K562 (cell line): ENCODE measurements around the gene PRELID3B. TPM values are rescaled to one million over a fixed set of nuclear protein-coding genes. Genes with fewer than 3 reads are reported as not detected.

ENCODE experiments used
- E2F1 ChIP-seq: sonication (generic); formaldehyde crosslinking; IDR thresholded peaks from 2 replicates; pipeline ENCODE4 v1.8.1; 2023; ENCODE audit warnings: mild to moderate bottlenecking, missing genetic modification reagents, moderate library complexity
- ELK3 ChIP-seq: fragments of 450-650 bp; formaldehyde crosslinking; IDR thresholded peaks from 2 replicates; pipeline ENCODE4 v1.4.0; 2020; ENCODE audit warnings: mild to moderate bottlenecking
- GABPA ChIP-seq: fragments of 200-800 bp; sonication (Bioruptor generic); conservative IDR thresholded peaks from 2 replicates; pipeline ENCODE4 v1.6.1; 2016; ENCODE audit warnings: low read depth, missing genetic modification characterization, missing compliant biosample characterization
- GABPB1 ChIP-seq: sonication (generic); formaldehyde crosslinking; IDR thresholded peaks from 2 replicates; pipeline ENCODE4 v1.8.0; 2022; ENCODE audit warnings: mild to moderate bottlenecking, missing genetic modification reagents
- GTF2E2 ChIP-seq: fragments of 200-800 bp; sonication (Bioruptor generic); IDR thresholded peaks from 2 replicates; pipeline ENCODE4 v1.6.1; 2016; ENCODE audit warnings: missing genetic modification characterization, missing compliant biosample characterization
- MTA3 ChIP-seq: fragments of 450-650 bp; formaldehyde crosslinking; IDR thresholded peaks from 2 replicates; pipeline ENCODE4 v1.6.1; 2017; ENCODE audit warnings: mild to moderate bottlenecking, borderline replicate concordance
- NCOA4 ChIP-seq: fragments of 450-650 bp; IDR thresholded peaks from 2 replicates; pipeline ENCODE4 v1.6.1; 2018; ENCODE audit warnings: mild to moderate bottlenecking; ENCODE audit not compliant: partially characterized antibody
- NR2C1 ChIP-seq, 2 experiments: fragments of 450-650 bp; IDR thresholded peaks; 2 replicates each; pipeline ENCODE4 v1.6.1; 2017; ENCODE audit warnings: mild to moderate bottlenecking in 2 of 2, antibody characterized with exemption in 1 of 2, inconsistent platforms in 1 of 2, missing compliant biosample characterization in 1 of 2, missing genetic modification characterization in 1 of 2
- OTX1 ChIP-seq: fragments of 450-650 bp; formaldehyde crosslinking; IDR thresholded peaks from 2 replicates; pipeline ENCODE4 v1.4.0; 2022; ENCODE audit warnings: mild to moderate bottlenecking
- PCBP2 ChIP-seq: fragments of 200-400 bp; formaldehyde crosslinking; IDR thresholded peaks from 2 replicates; pipeline ENCODE4 v1.6.1; 2018; ENCODE audit warnings: low read length, low read depth, mild to moderate bottlenecking, moderate library complexity; ENCODE audit not compliant: poor library complexity, severe bottlenecking
- RBM15 ChIP-seq: fragments of 200-400 bp; formaldehyde crosslinking; IDR thresholded peaks from 2 replicates; pipeline ENCODE4 v1.6.1; 2018; ENCODE audit warnings: mild to moderate bottlenecking, low read length, moderate library complexity; ENCODE audit not compliant: insufficient read depth
- RHOXF2B ChIP-seq: fragments of 250-450 bp; sonication (Bioruptor Pico); conservative IDR thresholded peaks from 2 replicates; pipeline ENCODE4 v1.5.1; 2021
- RUNX1 ChIP-seq: sonication (generic); IDR thresholded peaks from 2 replicates; pipeline ENCODE4 v1.6.1; 2016; ENCODE audit warnings: antibody characterized with exemption, low read depth
- SIN3A ChIP-seq, 2 experiments: fragments of 150-350 bp in 1 of 2; IDR thresholded peaks; 2 replicates each; pipeline ENCODE4 v1.6.1; 2011 to 2016; ENCODE audit warnings: borderline replicate concordance in 2 of 2, low read depth in 2 of 2, low read length in 2 of 2, mild to moderate bottlenecking in 2 of 2, moderate library complexity in 2 of 2; ENCODE audit not compliant: control insufficient read depth in 1 of 2
- TAL1 ChIP-seq: fragments of 450-650 bp; IDR thresholded peaks from 2 replicates; pipeline ENCODE4 v1.6.1; 2016; ENCODE audit warnings: mild to moderate bottlenecking
- TBP ChIP-seq: optimal IDR thresholded peaks from 2 replicates; pipeline ENCODE3; 2011; ENCODE audit warnings: low read depth, low read length, improper control_type of control experiment
- U2AF1 ChIP-seq: fragments of 200-400 bp; formaldehyde crosslinking; optimal IDR thresholded peaks from 2 replicates; pipeline ENCODE3; 2017; ENCODE audit warnings: mild to moderate bottlenecking, low read depth, low read length, moderate library complexity
- ZC3H11A ChIP-seq: IDR thresholded peaks from 2 replicates; pipeline ENCODE4 v1.6.1; 2012; ENCODE audit warnings: low read depth, low read length, improper control_type of control experiment
- ZNF133 ChIP-seq: fragments of 250-450 bp; sonication (Bioruptor Pico); IDR thresholded peaks from 2 replicates; pipeline ENCODE4 v1.4.0; 2020; ENCODE audit warnings: mild to moderate bottlenecking
- ZNF184 ChIP-seq: sonication (generic); formaldehyde crosslinking; IDR thresholded peaks from 2 replicates; pipeline ENCODE4 v1.5.0; 2020; ENCODE audit warnings: missing genetic modification reagents
- ZNF584 ChIP-seq: fragments of 200-800 bp; sonication (Bioruptor generic); IDR thresholded peaks from 2 replicates; pipeline ENCODE4 v1.6.1; 2016; ENCODE audit warnings: low read depth, mild to moderate bottlenecking, missing genetic modification characterization, missing compliant biosample characterization
- ZNF668 ChIP-seq: fragments of 250-450 bp; sonication (Bioruptor Pico); IDR thresholded peaks from 2 replicates; pipeline ENCODE4 v1.8.0; 2022; ENCODE audit warnings: mild to moderate bottlenecking, inconsistent platforms
- polyA plus RNA-seq, 8 experiments: library from polyadenylated mRNA; depleted of rRNA in 4 of 8; stranded (reverse) in 5 of 8; unstranded in 3 of 8; fragments of >200 nt; fragmentation: Nextera tagmentation in 2 of 8; fragmentation: Illumina TruSeq in 1 of 8; extraction: Ambion mirVana in 2 of 8; extraction: Trizol in 1 of 8; gene quantifications; 2 replicates each; pipeline versions ENCODE4 v1.2.1 to v1.2.3, GENCODE V29; 2011 to 2014; ENCODE audit warnings: inconsistent platforms in 1 of 8, missing spikeins in 1 of 8
- total RNA-seq, 7 experiments: library from RNA; depleted of rRNA in 6 of 7; stranded (reverse); fragments of >200 nt in 6 of 7; fragmentation: Illumina TruSeq in 2 of 7; extraction: Trizol in 2 of 7; gene quantifications; 2 replicates each; pipeline versions ENCODE4 v1.2.1 to v1.2.3, GENCODE V29; 2011 to 2021; ENCODE audit warnings: low replicate concordance in 1 of 7
- TF ChIP-seq, protein P1 (sequence below): sonication (generic); IDR thresholded peaks from 2 replicates; pipeline ENCODE4 v1.6.1; 2016
- TF ChIP-seq, protein P2 (sequence below): fragments of 250-450 bp; sonication (Bioruptor Pico); IDR thresholded peaks from 2 replicates; pipeline ENCODE4 v1.5.0; 2021
- TF ChIP-seq, protein P3 (sequence below): fragments of 250-450 bp; sonication (Bioruptor Pico); IDR thresholded peaks from 2 replicates; pipeline ENCODE4 v1.8.0; 2021; ENCODE audit warnings: moderate library complexity, mild to moderate bottlenecking, inconsistent platforms

Gene PRELID3B
- total and polyA plus RNA-seq, 9 of the 15 experiments (the other 6 are each of a cell fraction or from before 2014, with no cell fraction given): 77.0 to 186 (median 101) TPM

DNA sequence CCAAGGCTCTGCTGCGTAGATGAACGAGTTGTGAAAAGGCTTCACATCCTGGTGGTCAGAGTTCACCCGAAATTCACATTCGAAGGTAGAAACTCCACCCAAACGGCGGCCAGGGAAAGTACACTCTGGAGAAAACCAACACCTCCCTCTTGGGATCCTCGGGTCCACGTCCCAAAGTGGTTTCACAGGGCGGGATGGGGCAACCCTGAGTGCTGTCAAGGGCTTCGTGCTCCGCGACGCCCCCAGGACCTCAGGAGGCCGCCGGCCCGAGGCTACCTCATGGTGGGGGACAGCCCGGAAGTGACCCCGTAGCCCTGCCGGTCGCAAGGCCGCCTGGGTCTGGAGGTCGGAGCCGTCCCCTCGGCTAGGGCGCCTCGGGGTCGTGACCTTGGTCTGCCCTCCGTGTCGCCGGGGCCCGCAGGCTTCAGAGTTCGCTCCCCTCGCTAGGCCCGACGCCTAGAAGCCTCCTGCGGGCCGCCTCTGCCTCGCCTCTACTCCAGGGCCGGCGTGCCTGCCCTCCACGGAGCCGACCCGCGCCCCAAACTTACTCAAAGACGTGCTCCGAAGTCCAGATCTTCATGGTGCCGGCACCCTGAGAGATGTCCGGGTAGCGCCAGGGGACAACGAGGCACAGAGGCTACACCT is at the start of gene PRELID3B (continued):
- no peak for TF ChIP-seq ZNF133
- TF ChIP-seq, protein P1, sequence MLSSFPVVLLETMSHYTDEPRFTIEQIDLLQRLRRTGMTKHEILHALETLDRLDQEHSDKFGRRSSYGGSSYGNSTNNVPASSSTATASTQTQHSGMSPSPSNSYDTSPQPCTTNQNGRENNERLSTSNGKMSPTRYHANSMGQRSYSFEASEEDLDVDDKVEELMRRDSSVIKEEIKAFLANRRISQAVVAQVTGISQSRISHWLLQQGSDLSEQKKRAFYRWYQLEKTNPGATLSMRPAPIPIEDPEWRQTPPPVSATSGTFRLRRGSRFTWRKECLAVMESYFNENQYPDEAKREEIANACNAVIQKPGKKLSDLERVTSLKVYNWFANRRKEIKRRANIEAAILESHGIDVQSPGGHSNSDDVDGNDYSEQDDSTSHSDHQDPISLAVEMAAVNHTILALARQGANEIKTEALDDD: no peak
- TF ChIP-seq ZNF584: no peak
- TF ChIP-seq, protein P2, sequence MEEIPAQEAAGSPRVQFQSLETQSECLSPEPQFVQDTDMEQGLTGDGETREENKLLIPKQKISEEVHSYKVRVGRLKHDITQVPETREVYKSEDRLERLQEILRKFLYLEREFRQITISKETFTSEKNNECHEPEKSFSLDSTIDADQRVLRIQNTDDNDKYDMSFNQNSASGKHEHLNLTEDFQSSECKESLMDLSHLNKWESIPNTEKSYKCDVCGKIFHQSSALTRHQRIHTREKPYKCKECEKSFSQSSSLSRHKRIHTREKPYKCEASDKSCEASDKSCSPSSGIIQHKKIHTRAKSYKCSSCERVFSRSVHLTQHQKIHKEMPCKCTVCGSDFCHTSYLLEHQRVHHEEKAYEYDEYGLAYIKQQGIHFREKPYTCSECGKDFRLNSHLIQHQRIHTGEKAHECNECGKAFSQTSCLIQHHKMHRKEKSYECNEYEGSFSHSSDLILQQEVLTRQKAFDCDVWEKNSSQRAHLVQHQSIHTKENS (CRISPR knock-in tag): no peak
- no peak for TF ChIP-seq ELK3 (CRISPR knock-in tag)
- no peak for TF ChIP-seq RHOXF2B (CRISPR knock-in tag)
- TF ChIP-seq RBM15: no peak
- TF ChIP-seq ZNF184: no peak
- TF ChIP-seq GABPB1 (CRISPR knock-in tag): peak; percentile 7; the same call in 1 of the 2 replicates
- peak; percentile 69 for TF ChIP-seq GABPA
- TF ChIP-seq MTA3: no peak; the same call in 1 of the 2 replicates
- no peak for TF ChIP-seq PCBP2
- TF ChIP-seq OTX1 (CRISPR knock-in tag): no peak
- no peak for TF ChIP-seq GTF2E2 (tag)
- no peak for TF ChIP-seq E2F1 (CRISPR knock-in tag)
- no peak for TF ChIP-seq ZNF668 (CRISPR knock-in tag)
- no peak for TF ChIP-seq NCOA4
- TF ChIP-seq SIN3A (IDR thresholded peaks at IDR 0.05; ENCODE audit: borderline replicate concordance in 2 of 2, control insufficient read depth in 1 of 2, low read depth in 2 of 2, low read length in 2 of 2): peak in 1 of 2 experiments; percentile 71; a peak in 2 of 4 replicates
- peak; percentile 7 for TF ChIP-seq TBP
- TF ChIP-seq NR2C1 (IDR thresholded peaks at IDR 0.05): peak; percentile 71
- TF ChIP-seq NR2C1 (tag; IDR thresholded peaks at IDR 0.05): peak; percentile 75; the same call in 1 of the 2 replicates
- TF ChIP-seq U2AF1: no peak
- no peak for TF ChIP-seq ZC3H11A
- TF ChIP-seq RUNX1: no peak
- TF ChIP-seq, protein P3, sequence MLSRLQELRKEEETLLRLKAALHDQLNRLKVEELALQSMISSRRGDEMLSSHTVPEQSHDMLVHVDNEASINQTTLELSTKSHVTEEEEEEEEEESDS (CRISPR knock-in tag): no peak
- TF ChIP-seq TAL1: no peak
